HepG2 (cell line): ENCODE data around the gene LRP1B. TPM values are rescaled to one million over a fixed set of nuclear protein-coding genes. Genes with fewer than 3 reads are reported as not detected.

Source experiments
- ATAC-seq: fragments of 200-7000 bp; cut with Tn5 transposase; 3 replicates; pipeline ENCODE4 v1.9.1; 2020; ENCODE audit warnings: mild to moderate bottlenecking, moderate library complexity
- BruUV-seq: library from RNA; stranded (reverse); fragments of 400-500 nt; replicated peaks from 2 replicates; lab custom pipeline; 2021; lab: Mats Ljungman, UMichigan
- CTCF ChIA-PET: fragments of 300-600 bp; formaldehyde crosslinking; extraction: SDS; loops from one replicate; lab custom pipeline; 2021; ENCODE audit warnings: low total read pairs, inconsistent platforms, low intra/inter-chr PET ratio; lab: Yijun Ruan, JAX
- POLR2A ChIA-PET: fragments of 350-600 bp; sonication (Branson Sonifier 250); formaldehyde crosslinking; loops from one replicate; lab custom pipeline; 2020; ENCODE audit warnings: antibody characterized with exemption, inconsistent platforms; lab: Yijun Ruan, JAX
- DNase-seq: peaks from one replicate; pipeline ENCODE4 v3.0.0-alpha.2; 2015; ENCODE audit warnings: low spot score
- FAIRE-seq: peaks from 3 replicates; lab custom pipeline; 2011; peaks lifted over from hg19 to GRCh38; lab: Jason Lieb, UNC
- H2AFZ ChIP-seq: one replicate; pipeline ENCODE4 v1.6.1; 2011; ENCODE audit warnings: low read length, inconsistent platforms
- H3K27ac ChIP-seq: fragments of 300-600 bp; 3 replicates; pipeline ENCODE4 v1.8.0; 2011; ENCODE audit warnings: mixed run types, mild to moderate bottlenecking, mixed read lengths, low read length, inconsistent platforms; ENCODE audit not compliant: insufficient read depth; ENCODE audit errors: extremely low read length
- H3K27me3 ChIP-seq, 2 experiments: fragments of 200-600 bp in 1 of 2; 2 replicates in 1 of 2; 3 replicates in 1 of 2; pipeline versions ENCODE4 v1.6.0 to v1.8.0; 2011; ENCODE audit warnings: low read length in 2 of 2, mild to moderate bottlenecking in 2 of 2, moderate library complexity in 2 of 2, inconsistent platforms in 1 of 2; ENCODE audit not compliant: insufficient read depth in 2 of 2, control insufficient read depth in 1 of 2
- H3K36me3 ChIP-seq, 2 experiments: fragments of 200-600 bp in 1 of 2; replicated peaks in 1 of 2; 2 replicates in 1 of 2; 3 replicates in 1 of 2; pipeline versions ENCODE4 v1.5.1 to v1.8.0; 2011; ENCODE audit warnings: low read length in 2 of 2, inconsistent platforms in 1 of 2; ENCODE audit not compliant: insufficient read depth in 2 of 2, control insufficient read depth in 1 of 2
- H3K4me1 ChIP-seq: 2 replicates; pipeline ENCODE4 v1.5.1; 2012; ENCODE audit warnings: low read length, inconsistent platforms; ENCODE audit not compliant: insufficient read depth
- H3K4me2 ChIP-seq: 2 replicates; pipeline ENCODE4 v1.6.0; 2011; ENCODE audit warnings: low read depth, low read length, inconsistent platforms
- H3K4me3 ChIP-seq, 3 experiments: fragments of 200-600 bp in 1 of 3; sonication (generic), shearing (Covaris generic) in 1 of 3; replicated peaks in 1 of 3; 2 replicates each; pipeline ENCODE4 v1.5.1; 2011 to 2016; ENCODE audit warnings: low read length in 3 of 3, inconsistent platforms in 2 of 3, low read depth in 2 of 3, mild to moderate bottlenecking in 2 of 3, control low read depth in 1 of 3, mixed read lengths in 1 of 3; ENCODE audit not compliant: insufficient read depth in 1 of 3
- H3K79me2 ChIP-seq: one replicate; pipeline ENCODE4 v1.6.1; 2011; ENCODE audit warnings: low read length, inconsistent platforms; ENCODE audit not compliant: insufficient read depth
- H3K9ac ChIP-seq: 2 replicates; pipeline ENCODE4 v1.6.0; 2011; ENCODE audit warnings: mild to moderate bottlenecking, low read depth, low read length, inconsistent platforms; ENCODE audit not compliant: insufficient read depth
- H3K9me3 ChIP-seq: 2 replicates; pipeline ENCODE4 v1.5.1; 2012; ENCODE audit warnings: mild to moderate bottlenecking, low read length
- H4K20me1 ChIP-seq: 2 replicates; pipeline ENCODE4 v1.6.0; 2011; ENCODE audit warnings: inconsistent platforms, mild to moderate bottlenecking, low read length, moderate library complexity; ENCODE audit not compliant: insufficient read depth
- CCDC6 ChIP-seq: sonication (generic); formaldehyde crosslinking; IDR thresholded peaks from 2 replicates; pipeline ENCODE4 v1.8.1; 2022; ENCODE audit warnings: mild to moderate bottlenecking, missing genetic modification reagents, moderate library complexity
- GMEB1 ChIP-seq: sonication (generic); formaldehyde crosslinking; IDR thresholded peaks from 2 replicates; pipeline ENCODE4 v1.5.1; 2020; ENCODE audit warnings: missing genetic modification reagents, mild to moderate bottlenecking, borderline replicate concordance
- JDP2 ChIP-seq: sonication (generic); formaldehyde crosslinking; IDR thresholded peaks from 2 replicates; pipeline ENCODE4 v1.8.1; 2022; ENCODE audit warnings: missing genetic modification reagents, borderline replicate concordance
- PAX8 ChIP-seq: sonication (generic); formaldehyde crosslinking; IDR thresholded peaks from 2 replicates; pipeline ENCODE4 v1.8.0; 2022; ENCODE audit warnings: mild to moderate bottlenecking, missing genetic modification reagents, borderline replicate concordance
- RARG ChIP-seq: sonication (generic); formaldehyde crosslinking; IDR thresholded peaks from 2 replicates; pipeline ENCODE4 v1.4.0; 2020; ENCODE audit warnings: low read depth, mild to moderate bottlenecking, missing genetic modification reagents
- WIZ ChIP-seq: sonication (generic); formaldehyde crosslinking; IDR thresholded peaks from 2 replicates; pipeline ENCODE4 v1.5.1; 2020; ENCODE audit warnings: mild to moderate bottlenecking, missing genetic modification reagents
- YY1 ChIP-seq: IDR thresholded peaks from 2 replicates; pipeline ENCODE4 v1.6.1; 2011; ENCODE audit warnings: low read length, low read depth, moderate library complexity, mild to moderate bottlenecking; ENCODE audit not compliant: insufficient read depth, insufficient replicate concordance
- ZC3H4 ChIP-seq: sonication (generic); formaldehyde crosslinking; IDR thresholded peaks from 2 replicates; pipeline ENCODE4 v1.4.0; 2020; ENCODE audit warnings: missing genetic modification reagents, borderline replicate concordance
- ZNF12 ChIP-seq: sonication (generic); formaldehyde crosslinking; IDR thresholded peaks from 2 replicates; pipeline ENCODE4 v1.5.0; 2020; ENCODE audit warnings: missing genetic modification reagents
- ZNF724P ChIP-seq: sonication (generic); formaldehyde crosslinking; IDR thresholded peaks from 2 replicates; pipeline ENCODE4 v1.8.0; 2022; ENCODE audit warnings: missing genetic modification reagents, borderline replicate concordance
- WGBS: methylation state at CpG from one replicate; pipeline ENCODE4 v1.1.6; 2017; ENCODE audit warnings: low lambda C conversion rate; 5-methylcytosine and 5-hydroxymethylcytosine counted together
- in situ Hi-C: cut with HindIII; loops from 2 replicates; pipeline ENCODE4 v1.10.0; 2017; ENCODE audit warnings: low pct_unique_long_range_greater_than_20kb; ENCODE audit not compliant: extremely low pct_ligation_motif_present
- intact Hi-C: fragments of 100-400 bp; cut with micrococcal nuclease; formaldehyde crosslinking; loops from one replicate; pipeline ENCODE4 v1.10.0; 2022; ENCODE audit not compliant: unreplicated experiment
- polyA plus RNA-seq, 8 experiments: library from polyadenylated mRNA; depleted of rRNA in 3 of 8; stranded (reverse) in 7 of 8; unstranded in 1 of 8; fragments of >200 nt; fragmentation: Illumina TruSeq in 4 of 8; extraction: Trizol in 4 of 8; gene quantifications; 2 replicates each; pipeline versions ENCODE4 v1.2.1 to v1.2.3, GENCODE V29; 2011 to 2016; ENCODE audit warnings: low read depth in 4 of 8, missing spikeins in 1 of 8, mixed read lengths in 1 of 8; ENCODE audit not compliant: insufficient read depth in 1 of 8
- total RNA-seq, 5 experiments: library from RNA; depleted of rRNA; stranded (reverse); fragments of >200 nt; fragmentation: Illumina TruSeq; extraction: Trizol; gene quantifications; 2 replicates each; pipeline ENCODE4 v1.2.3, GENCODE V29; 2016; ENCODE audit warnings: low read depth in 1 of 5

Gene LRP1B
- total and polyA plus RNA-seq, 2 of the 13 experiments (the other 11 are each of a cell fraction or from before 2014, with no cell fraction given) = 0.04 TPM; not detected in 1

GRCh38 chr2:141570474-141571131 lies 560.2 kb downstream of the LRP1B start:
- no peak overlapping the region for H3K27ac ChIP-seq
- H3K27me3 ChIP-seq = no peaks in the 10 kb centered on the region; a peak in 1 of 5 replicates
- ATAC-seq (no peak), FAIRE-seq (no peak)
- intact Hi-C loops = no loop called here
- H2AFZ ChIP-seq = no peak overlapping the region
- H3K79me2 ChIP-seq = no peaks in the 10 kb centered on the region
- H3K4me1 ChIP-seq = no peaks in the 10 kb centered on the region
- WGBS = 13% methylated on average over 3 of the region's 10 CpGs
- CTCF ChIA-PET = no interaction called here
- in situ Hi-C loops = no loop called here
- no peak overlapping the region for H3K4me2 ChIP-seq
- no peak for TF ChIP-seq JDP2
- TF ChIP-seq, all 625 proteins: peak for 0
- no peaks in the 10 kb centered on the region for H3K9me3 ChIP-seq
- no peaks in the 10 kb centered on the region for H3K36me3 ChIP-seq
- no peak overlapping the region for H3K9ac ChIP-seq
- DNase-seq = no peak
- no peak overlapping the region for H3K4me3 ChIP-seq
- BruUV-seq = no TSS peak
- no peaks in the 10 kb centered on the region for H4K20me1 ChIP-seq
- POLR2A ChIA-PET = no interaction called here

GRCh38 chr2:141569941-141570340 lies 560.9 kb downstream of the LRP1B start:
- intact Hi-C loops = no loop called here
- CTCF ChIA-PET = no interaction called here
- H3K36me3 ChIP-seq = no peaks in the 10 kb centered on the region
- 3% methylated on average over 4 of the region's 4 CpGs for WGBS
- FAIRE-seq (no peak), DNase-seq (no peak), ATAC-seq (no peak)
- BruUV-seq = no TSS peak
- no peaks in the 10 kb centered on the region for H3K9me3 ChIP-seq
- H3K79me2 ChIP-seq = no peaks in the 10 kb centered on the region
- H2AFZ ChIP-seq = no peak overlapping the region
- TF ChIP-seq ZNF12 (CRISPR knock-in tag) = no peak
- no peak for TF ChIP-seq ZNF724P (CRISPR knock-in tag)
- TF ChIP-seq GMEB1 (CRISPR knock-in tag) = no peak
- TF ChIP-seq WIZ = no peak
- TF ChIP-seq PAX8 (CRISPR knock-in tag) = no peak
- no peak for TF ChIP-seq YY1
- no peak for TF ChIP-seq RARG (CRISPR knock-in tag)
- no peak for TF ChIP-seq ZC3H4 (CRISPR knock-in tag)
- TF ChIP-seq CCDC6 (CRISPR knock-in tag) = no peak
- no peak overlapping the region for H3K4me2 ChIP-seq
- in situ Hi-C loops = no loop called here
- H3K27me3 ChIP-seq = no peaks in the 10 kb centered on the region; a peak in 1 of 5 replicates
- no peaks in the 10 kb centered on the region for H4K20me1 ChIP-seq
- H3K4me3 ChIP-seq = no peak overlapping the region
- POLR2A ChIA-PET = no interaction called here
- H3K9ac ChIP-seq = no peak overlapping the region
- no peak overlapping the region for H3K27ac ChIP-seq
- H3K4me1 ChIP-seq = no peaks in the 10 kb centered on the region
